LNCAP (cell line): ENCODE measurements around the gene TP53TG5.
A peak's percentile ranks its signal among the peaks of the same experiment; 100 is the strongest.

Experiments
- TF ChIP-seq, protein P1 (sequence below): fragments of 450-650 bp; IDR thresholded peaks from 2 replicates; pipeline ENCODE4 v1.5.1; 2017; ENCODE audit warnings: mild to moderate bottlenecking

The TP53TG5 gene

DNA sequence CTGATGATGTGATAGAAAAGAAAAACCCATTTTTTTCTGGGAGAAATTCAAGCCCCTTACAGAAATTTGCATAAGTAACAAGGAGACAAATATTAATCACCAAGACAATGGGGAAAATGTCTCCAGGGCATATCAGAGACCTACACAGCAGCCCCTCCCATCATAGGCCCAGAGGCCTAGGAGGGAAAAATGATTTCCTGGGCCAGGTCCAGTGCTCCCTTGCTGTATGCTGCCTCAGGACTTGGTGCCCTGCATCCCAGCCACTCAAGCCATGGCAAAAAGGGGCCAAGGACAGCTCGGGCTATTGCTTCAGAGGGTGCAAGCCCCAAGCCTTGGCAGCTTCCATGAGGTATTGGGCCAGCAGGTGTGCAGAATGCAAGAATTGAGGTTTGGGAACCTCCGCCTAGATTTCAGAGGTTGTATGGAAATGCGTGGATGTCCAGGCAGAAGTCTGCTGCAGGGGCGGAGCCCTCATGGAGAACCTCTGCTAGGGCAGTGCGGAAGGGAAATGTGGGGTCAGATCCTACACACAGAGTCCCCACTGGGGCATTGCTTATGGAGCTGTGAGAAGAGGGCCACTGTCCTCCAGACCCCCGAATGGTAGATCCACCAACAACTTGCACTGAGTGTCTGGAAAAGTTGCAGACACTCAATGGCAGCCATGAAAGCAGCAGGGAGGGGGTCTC lies 22.4 kb upstream of the TP53TG5 start:
- TF ChIP-seq, protein P1, sequence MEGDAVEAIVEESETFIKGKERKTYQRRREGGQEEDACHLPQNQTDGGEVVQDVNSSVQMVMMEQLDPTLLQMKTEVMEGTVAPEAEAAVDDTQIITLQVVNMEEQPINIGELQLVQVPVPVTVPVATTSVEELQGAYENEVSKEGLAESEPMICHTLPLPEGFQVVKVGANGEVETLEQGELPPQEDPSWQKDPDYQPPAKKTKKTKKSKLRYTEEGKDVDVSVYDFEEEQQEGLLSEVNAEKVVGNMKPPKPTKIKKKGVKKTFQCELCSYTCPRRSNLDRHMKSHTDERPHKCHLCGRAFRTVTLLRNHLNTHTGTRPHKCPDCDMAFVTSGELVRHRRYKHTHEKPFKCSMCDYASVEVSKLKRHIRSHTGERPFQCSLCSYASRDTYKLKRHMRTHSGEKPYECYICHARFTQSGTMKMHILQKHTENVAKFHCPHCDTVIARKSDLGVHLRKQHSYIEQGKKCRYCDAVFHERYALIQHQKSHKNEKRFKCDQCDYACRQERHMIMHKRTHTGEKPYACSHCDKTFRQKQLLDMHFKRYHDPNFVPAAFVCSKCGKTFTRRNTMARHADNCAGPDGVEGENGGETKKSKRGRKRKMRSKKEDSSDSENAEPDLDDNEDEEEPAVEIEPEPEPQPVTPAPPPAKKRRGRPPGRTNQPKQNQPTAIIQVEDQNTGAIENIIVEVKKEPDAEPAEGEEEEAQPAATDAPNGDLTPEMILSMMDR: no peak

DNA sequence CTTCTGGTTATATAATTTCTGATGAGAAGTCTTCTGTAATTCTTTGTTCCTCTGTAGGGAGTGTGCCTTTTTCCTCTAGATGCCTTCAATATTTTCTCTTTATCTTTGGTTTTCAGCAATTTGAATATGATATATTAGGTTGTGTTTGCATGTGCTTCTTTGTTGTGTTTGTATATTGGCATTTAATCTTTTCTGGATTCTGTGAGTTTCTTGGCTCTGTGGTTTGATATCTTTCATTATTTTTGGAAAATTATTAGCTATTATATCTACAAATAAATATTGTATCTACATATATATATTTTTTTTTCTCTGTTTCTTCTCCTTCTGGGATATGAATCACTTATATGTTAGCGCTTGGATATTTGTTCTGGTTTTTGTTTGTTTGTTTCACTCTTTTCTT lies 20.9 kb upstream of the TP53TG5 start:
- TF ChIP-seq, protein P1: no peak

DNA sequence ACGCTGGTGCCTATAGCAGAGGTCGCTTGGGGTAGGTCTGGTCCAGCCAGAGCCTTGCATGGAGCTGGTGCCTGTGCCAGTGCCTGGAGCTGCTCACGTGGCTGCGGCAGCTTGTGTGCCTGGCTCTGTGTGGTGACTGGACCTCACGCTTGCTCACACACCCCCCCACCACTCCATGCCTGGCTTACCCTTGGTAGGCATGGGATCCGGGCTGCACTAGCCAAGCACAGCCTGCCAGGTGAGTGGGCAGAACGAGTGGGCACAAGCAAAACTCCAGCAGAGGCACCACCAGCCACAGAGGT lies 16.9 kb upstream of the TP53TG5 start:
- TF ChIP-seq, protein P1: no peak

DNA sequence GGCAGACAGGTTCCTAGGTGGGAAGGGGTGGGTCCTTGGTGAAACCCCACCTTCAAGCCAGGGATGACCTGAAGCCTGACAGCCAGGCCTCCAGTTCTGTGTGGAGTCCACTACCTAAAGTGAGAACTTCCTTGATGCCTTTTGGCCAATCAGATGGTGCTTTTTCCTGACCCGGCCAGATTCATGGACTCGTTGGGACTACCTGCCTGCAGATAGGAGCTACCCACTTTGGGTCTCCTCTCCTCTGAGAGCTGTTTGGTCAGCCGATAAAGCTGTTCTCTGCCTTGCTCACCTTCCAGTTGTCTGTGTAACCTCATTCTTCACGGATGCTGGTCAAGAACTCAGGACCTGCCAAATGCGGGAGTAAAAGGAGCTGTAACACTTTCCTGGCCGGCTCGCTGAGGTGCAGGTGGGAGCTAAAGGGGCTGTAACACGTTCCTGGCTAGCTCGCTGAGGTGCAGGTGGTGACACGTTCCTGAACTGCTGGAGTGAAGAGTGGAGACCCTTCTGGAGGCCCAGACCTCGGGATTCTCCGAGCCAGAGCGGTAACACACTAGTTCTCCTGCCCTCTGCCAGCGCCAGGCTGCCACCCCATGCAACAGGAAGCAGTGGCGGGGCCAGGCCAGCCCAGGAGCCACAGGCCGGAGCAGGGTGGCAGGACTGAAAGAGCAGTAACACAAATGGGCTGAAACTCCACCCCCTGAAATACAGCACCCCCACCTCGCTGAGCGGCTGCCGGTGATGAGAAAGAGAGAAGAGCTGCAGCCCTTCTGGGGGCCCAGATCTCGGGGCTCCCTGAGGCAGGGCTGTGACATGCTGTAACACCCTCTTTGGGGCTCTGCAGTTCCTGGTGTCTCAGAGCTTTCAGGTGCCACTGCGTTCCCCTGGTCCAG lies 16.3 kb upstream of the TP53TG5 start:
- TF ChIP-seq, protein P1: no peak

DNA sequence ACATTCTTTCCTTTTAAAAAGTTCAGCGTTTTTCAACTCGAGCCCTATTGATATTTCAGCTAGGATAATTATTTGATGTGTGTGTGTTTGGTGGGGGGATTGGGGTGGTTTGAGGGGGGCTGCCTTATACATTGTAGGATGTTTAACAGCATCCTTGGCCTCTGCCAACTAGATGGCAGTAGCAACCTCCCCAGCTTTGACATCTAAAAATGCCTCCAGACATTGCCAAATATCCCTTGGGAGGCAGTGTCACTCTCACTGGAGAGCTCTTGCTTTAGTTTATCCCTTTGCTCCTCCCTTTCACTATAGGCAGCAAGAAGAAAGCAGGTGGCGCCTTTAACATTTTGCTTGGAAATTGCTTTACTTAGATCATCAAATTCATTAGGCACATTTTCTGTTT lies 14.6 kb upstream of the TP53TG5 start:
- TF ChIP-seq, protein P1: peak; percentile 24; the same call in 1 of the 2 replicates

DNA sequence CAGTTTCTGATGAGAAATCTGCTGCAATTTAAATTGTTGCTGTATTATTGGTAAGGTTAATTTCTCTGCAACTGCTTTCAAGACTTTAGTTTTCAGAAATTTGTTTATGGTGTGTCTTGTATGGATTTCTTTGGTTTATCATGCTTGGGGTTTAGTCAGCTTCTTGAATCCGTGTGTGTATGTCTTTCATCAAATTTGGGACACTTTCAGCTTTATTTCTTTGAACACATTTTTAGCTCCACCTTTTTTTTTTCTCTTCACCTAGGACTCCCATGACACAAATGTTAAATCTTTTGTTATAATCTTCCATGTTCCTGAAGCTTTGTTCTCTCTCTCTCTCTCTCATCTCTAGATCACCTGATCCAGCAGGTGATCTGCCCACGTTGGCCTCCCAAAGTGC lies 13.4 kb upstream of the TP53TG5 start:
- TF ChIP-seq, protein P1: no peak

DNA sequence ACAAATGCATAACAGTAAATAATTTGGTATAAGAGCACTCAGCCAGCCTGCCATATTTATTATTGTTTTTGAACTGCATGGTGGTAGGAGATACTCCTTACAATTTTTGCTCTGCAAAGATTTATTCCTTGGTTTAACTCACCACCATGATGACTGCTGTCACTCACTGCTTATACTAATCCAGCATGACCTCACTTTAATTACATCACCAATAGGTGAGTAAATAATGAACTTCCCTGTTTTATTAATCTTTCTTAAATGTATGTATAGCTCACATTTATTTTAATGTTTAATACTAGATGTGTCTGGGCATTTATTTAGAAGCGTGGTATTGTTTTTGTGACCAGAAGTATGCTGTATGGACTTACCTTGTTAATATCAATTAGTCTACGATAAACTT lies 12.8 kb upstream of the TP53TG5 start:
- TF ChIP-seq, protein P1: no peak
